RWPE2 (cell line): ENCODE results near the gene PRICKLE3.
A peak's percentile ranks its signal among the peaks of the same experiment; 100 is the strongest.

Experiments
- ATAC-seq: fragments of 200-7000 bp; cut with Tn5 transposase; 3 replicates; pipeline ENCODE4 v1.9.1; 2021; ENCODE audit warnings: low read depth
- DNase-seq: peaks from one replicate; pipeline ENCODE4 v3.0.0-alpha.2; 2020; ENCODE audit warnings: low spot score
- H3K27ac ChIP-seq: fragments of 450-650 bp; 2 replicates; pipeline ENCODE4 v1.5.1; 2017; ENCODE audit warnings: mild to moderate bottlenecking; ENCODE audit not compliant: poor library complexity, severe bottlenecking
- H3K27me3 ChIP-seq: fragments of 250-450 bp; sonication (Bioruptor Pico); 2 replicates; pipeline ENCODE4 v1.5.1; 2021; ENCODE audit warnings: mild to moderate bottlenecking, moderate library complexity; ENCODE audit not compliant: insufficient read depth, poor library complexity, severe bottlenecking
- H3K36me3 ChIP-seq: fragments of 250-450 bp; sonication (Bioruptor Pico); 2 replicates; pipeline ENCODE4 v1.5.1; 2020; ENCODE audit warnings: low read depth, mild to moderate bottlenecking, moderate library complexity
- H3K4me1 ChIP-seq: fragments of 250-450 bp; sonication (Bioruptor Pico); 2 replicates; pipeline ENCODE4 v1.5.1; 2021; ENCODE audit warnings: mild to moderate bottlenecking, moderate library complexity; ENCODE audit not compliant: insufficient read depth, poor library complexity, severe bottlenecking
- H3K4me3 ChIP-seq: fragments of 250-450 bp; sonication (Bioruptor Pico); 2 replicates; pipeline ENCODE4 v1.5.1; 2021; ENCODE audit warnings: mild to moderate bottlenecking, moderate library complexity; ENCODE audit not compliant: severe bottlenecking
- H3K9me3 ChIP-seq: fragments of 250-450 bp; sonication (Bioruptor Pico); 2 replicates; pipeline ENCODE4 v1.5.1; 2021; ENCODE audit warnings: mild to moderate bottlenecking, moderate library complexity; ENCODE audit not compliant: severe bottlenecking
- TF ChIP-seq, protein P1 (sequence below): fragments of 450-650 bp; IDR thresholded peaks from one replicate; pipeline ENCODE4 v1.5.1; 2017; ENCODE audit warnings: mild to moderate bottlenecking, moderate library complexity; ENCODE audit not compliant: poor library complexity, severe bottlenecking

Gene PRICKLE3

DNA sequence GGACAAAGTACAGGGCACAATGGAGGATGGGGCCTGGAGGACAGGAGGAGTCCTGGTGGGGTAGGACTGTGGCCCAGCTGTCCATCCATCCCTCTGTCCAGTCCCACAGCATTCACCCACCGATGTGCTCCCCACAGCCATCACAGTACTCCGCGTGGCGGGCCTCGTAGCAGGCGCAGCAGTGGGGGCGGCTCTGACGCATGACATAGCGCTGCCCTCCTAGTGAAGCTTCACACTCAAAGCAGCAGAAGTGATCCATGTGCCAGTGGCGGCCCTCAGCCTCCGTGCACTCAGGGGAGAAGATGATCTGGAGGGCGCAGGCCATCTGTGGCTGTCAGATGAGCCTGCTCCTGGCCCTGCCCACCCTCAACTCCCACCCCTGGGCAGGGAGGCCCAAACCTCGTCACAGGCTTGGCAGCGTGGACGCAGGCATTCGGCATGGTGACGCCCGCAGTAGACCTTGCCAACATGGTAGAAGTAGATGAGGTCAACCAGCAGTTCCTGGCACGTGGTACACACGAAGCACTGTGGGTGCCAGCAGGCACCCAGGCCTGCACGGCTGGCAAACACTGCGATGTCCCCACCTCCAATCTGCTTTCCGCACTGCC is 8.2 kb downstream of the PRICKLE3 start:
- no peak for DNase-seq
- Histone ChIP-seq H3K4me1 (peaks cover 30% of the 10 kb centered on the region), H3K36me3 (peaks cover 65% of the 10 kb centered on the region), H3K9me3 (no peaks in the 10 kb centered on the region), H3K27me3 (no peaks in the 10 kb centered on the region), H3K27ac (peak overlapping the region; percentile 92), H3K4me3 (no peak overlapping the region)
- TF ChIP-seq, protein P1, sequence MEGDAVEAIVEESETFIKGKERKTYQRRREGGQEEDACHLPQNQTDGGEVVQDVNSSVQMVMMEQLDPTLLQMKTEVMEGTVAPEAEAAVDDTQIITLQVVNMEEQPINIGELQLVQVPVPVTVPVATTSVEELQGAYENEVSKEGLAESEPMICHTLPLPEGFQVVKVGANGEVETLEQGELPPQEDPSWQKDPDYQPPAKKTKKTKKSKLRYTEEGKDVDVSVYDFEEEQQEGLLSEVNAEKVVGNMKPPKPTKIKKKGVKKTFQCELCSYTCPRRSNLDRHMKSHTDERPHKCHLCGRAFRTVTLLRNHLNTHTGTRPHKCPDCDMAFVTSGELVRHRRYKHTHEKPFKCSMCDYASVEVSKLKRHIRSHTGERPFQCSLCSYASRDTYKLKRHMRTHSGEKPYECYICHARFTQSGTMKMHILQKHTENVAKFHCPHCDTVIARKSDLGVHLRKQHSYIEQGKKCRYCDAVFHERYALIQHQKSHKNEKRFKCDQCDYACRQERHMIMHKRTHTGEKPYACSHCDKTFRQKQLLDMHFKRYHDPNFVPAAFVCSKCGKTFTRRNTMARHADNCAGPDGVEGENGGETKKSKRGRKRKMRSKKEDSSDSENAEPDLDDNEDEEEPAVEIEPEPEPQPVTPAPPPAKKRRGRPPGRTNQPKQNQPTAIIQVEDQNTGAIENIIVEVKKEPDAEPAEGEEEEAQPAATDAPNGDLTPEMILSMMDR: no peak
- ATAC-seq: no peak

- Histone ChIP-seq H3K27ac (peak overlapping the region; percentile 92), H3K36me3 (peaks cover 63% of the 10 kb centered on the region), H3K4me3 (no peak overlapping the region), H3K4me1 (peaks cover 30% of the 10 kb centered on the region), H3K9me3 (no peaks in the 10 kb centered on the region), H3K27me3 (no peaks in the 10 kb centered on the region)
- TF ChIP-seq, protein P1: no peak
- DNase-seq (no peak), ATAC-seq (peak; percentile 49)
Measured at GRCh38 chrX:49177338-49177833, 8.8 kb downstream of the PRICKLE3 start.

DNA sequence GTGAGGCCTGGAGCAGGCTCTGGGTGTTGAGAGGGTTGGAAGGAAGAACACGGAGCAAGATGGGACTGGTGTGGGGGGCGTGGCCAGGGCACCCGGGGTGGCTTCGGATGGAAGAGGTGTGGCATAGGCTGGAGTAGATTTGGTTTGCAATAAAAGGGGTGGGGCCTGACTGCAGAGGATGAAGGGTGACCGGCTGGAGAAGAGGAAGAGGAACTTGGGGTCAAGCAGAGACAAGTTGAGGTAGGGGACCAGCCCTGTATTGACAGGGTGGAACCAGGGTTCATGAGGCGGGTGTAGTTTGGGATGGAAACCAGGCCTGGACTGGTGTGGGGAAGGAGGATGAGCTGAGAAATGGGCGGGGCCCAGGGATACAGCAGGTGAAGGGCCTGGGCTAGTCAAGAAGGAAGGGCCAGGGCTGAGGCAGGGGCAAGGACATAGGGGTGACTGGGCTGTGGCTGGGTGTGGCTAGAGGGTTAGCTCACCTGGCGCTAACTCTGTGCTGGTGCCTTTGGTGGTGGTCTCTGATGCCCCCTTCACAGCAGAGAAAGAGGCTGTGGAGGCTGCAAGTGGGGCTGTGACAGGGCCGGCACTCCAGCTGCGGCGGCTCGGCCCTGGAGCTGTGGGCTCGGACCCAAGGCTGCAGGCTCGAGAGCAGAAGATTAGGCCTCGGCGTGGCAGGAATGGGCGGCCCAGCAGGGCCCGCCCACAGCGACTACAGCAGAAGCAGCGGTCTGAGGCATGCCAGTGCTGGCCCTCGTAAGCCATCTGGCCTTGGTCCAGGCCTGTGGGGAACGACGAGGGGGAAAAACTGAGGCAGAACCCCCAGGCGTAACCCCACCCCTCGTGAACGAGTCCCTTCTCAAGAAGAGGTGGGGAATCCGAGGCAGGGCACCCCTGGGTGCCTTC is 9.5 kb downstream of the PRICKLE3 start:
- H3K4me1 ChIP-seq: peaks cover 30% of the 10 kb centered on the region
- ATAC-seq (peak; percentile 62), DNase-seq (no peak)
- TF ChIP-seq, protein P1: no peak
- H3K4me3 ChIP-seq: no peak overlapping the region
- no peaks in the 10 kb centered on the region for H3K27me3 ChIP-seq
- H3K36me3 ChIP-seq: peaks cover 56% of the 10 kb centered on the region
- no peaks in the 10 kb centered on the region for H3K9me3 ChIP-seq
- peak overlapping the region; percentile 92 for H3K27ac ChIP-seq

DNA sequence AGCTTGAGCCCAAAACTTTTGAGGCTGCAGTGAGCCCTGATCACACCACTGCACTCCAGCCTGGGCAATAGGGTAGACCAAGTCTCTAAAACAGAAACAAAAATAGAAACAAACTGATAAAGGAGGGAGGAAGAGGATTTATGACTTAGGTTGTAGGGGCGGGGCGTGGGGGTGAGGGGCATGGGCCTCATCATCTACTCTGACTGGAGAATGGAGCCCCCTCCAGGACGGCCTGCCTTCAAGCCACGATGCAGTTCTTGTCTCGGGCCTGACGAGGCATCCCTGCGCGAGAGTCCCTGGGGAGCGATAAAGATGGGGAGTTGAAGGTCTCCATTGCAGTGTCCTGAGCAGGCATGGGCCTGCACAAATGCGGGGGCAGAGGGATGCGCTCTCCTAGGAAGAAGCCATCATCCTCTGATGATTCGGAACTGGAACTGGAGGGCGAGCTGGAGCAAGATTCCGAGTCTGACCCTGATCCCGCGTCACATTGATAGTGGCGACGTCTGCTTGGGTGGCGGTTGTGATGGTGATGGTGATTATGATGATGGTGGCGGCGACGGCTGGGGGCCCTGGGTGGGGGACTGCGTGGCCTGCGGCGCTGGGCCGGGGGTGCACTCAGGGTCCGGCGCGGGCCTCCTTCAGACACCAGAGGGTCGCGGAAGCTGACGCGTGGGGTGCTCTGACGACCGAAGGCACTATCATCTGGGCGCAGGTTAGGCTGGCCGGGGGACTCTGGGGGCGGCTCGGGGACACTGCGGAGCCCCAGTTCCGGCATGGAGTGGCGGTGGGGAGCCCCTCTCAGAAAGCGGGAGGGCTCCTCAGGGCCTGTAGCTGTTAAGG is 10.5 kb downstream of the PRICKLE3 start:
- Histone ChIP-seq H3K27me3 (no peaks in the 10 kb centered on the region), H3K36me3 (peaks cover 50% of the 10 kb centered on the region), H3K9me3 (no peaks in the 10 kb centered on the region), H3K4me3 (no peak overlapping the region), H3K4me1 (peaks cover 30% of the 10 kb centered on the region), H3K27ac (peak overlapping the region; percentile 92)
- ATAC-seq (no peak), DNase-seq (no peak)
- TF ChIP-seq, protein P1: no peak
